Psoas muscle (tissue), 8 donors: Measurements from ENCODE around the gene PGAP6. TPM values are rescaled to one million over a fixed set of nuclear protein-coding genes. Genes with fewer than 3 reads are reported as not detected.
"Not testable (repeated sequence)": the region's sequence is repeated elsewhere in the genome, so short reads cannot be mapped to it uniquely, and the experiment has no call there.

Experiments used
- ATAC-seq, 4 donors: fragments of 200-7000 bp; cut with Tn5 transposase; one replicate each; pipeline ENCODE4 v1.9.1; 2020; ENCODE audit warnings: moderate library complexity in 3 of 4, mild to moderate bottlenecking in 2 of 4
- DNase-seq, 2 donors: peaks; one replicate each; pipeline ENCODE4 v3.0.0-alpha.2; 2020
- H3K27ac ChIP-seq: fragments of 200-600 bp; one replicate; pipeline ENCODE4 v1.8.0; 2022
- H3K27me3 ChIP-seq, 3 donors: fragments of 200-600 bp in 1 of 3; one replicate each; pipeline versions ENCODE4 v1.6.1 to v1.8.0; 2013 to 2022; ENCODE audit warnings: low read length in 2 of 3, mild to moderate bottlenecking in 2 of 3, moderate library complexity in 1 of 3; ENCODE audit not compliant: insufficient read depth in 3 of 3
- H3K36me3 ChIP-seq, 2 donors: fragments of 200-600 bp in 1 of 2; one replicate each; pipeline versions ENCODE4 v1.6.1 to v1.8.0; 2013 to 2022; ENCODE audit warnings: low read depth in 1 of 2, mild to moderate bottlenecking in 1 of 2, moderate library complexity in 1 of 2; ENCODE audit not compliant: insufficient read depth in 1 of 2
- H3K4me1 ChIP-seq: fragments of 200-600 bp; one replicate; pipeline ENCODE4 v1.8.0; 2022
- H3K4me3 ChIP-seq: fragments of 200-600 bp; one replicate; pipeline ENCODE4 v1.8.0; 2022; ENCODE audit warnings: mild to moderate bottlenecking
- H3K9me3 ChIP-seq: fragments of 200-600 bp; one replicate; pipeline ENCODE4 v1.8.0; 2022
- WGBS, 3 donors: extraction: QIAGEN DNeasy Blood & Tissue Kit; methylation state at CpG; one replicate each; pipeline versions ENCODE4 v1.1.6 to v1.1.7; 2013; 5-methylcytosine and 5-hydroxymethylcytosine counted together
- intact Hi-C, 2 donors: fragments of 100-400 bp; cut with DNase I; formaldehyde crosslinking; loops; one replicate each; pipeline versions ENCODE4 v1.11.0 to v1.14.2; 2022
- polyA plus RNA-seq, 3 donors: library from polyadenylated mRNA; stranded (reverse); fragments of 200-250 nt; gene quantifications; one replicate each; pipeline ENCODE4 v1.2.3, GENCODE V29; 2013
- total RNA-seq, 4 donors: library from RNA; stranded (reverse); fragmentation: NEBNext Ultra II Directional in 2 of 4; extraction: Animal tissue kit (Norgen Biotek cat#: 25700) in 2 of 4; gene quantifications; one replicate each; pipeline versions ENCODE4 v1.2.1 to v1.2.4, GENCODE V29; 2021 to 2023
- TF ChIP-seq, protein P1 (sequence below): fragments of 200-600 bp; IDR thresholded peaks from one replicate; pipeline ENCODE4 v1.8.0; 2022; ENCODE audit warnings: antibody characterized with exemption
- donor health status: healthy with polysubstance abuse.
- donor health status: DM: no; HTN: no; CAD: no; lungs with moderate emphysema.
- donor health status: Bipolar disorder and iron deficiency.
- donor health status: healthy.
- donor health status: DM: yes; HTN: yes; CAD: no.
- donor health status: DM: no; HTN: no; CAD: no.
- donor health status: DM: no; HTN: no; CAD: no.
- donor health status: DM: yes; HTN: yes; CAD: no.

The PGAP6 gene
- total and polyA plus RNA-seq, 7 donors = 26.0 to 46.9 (median 33.8) TPM

DNA sequence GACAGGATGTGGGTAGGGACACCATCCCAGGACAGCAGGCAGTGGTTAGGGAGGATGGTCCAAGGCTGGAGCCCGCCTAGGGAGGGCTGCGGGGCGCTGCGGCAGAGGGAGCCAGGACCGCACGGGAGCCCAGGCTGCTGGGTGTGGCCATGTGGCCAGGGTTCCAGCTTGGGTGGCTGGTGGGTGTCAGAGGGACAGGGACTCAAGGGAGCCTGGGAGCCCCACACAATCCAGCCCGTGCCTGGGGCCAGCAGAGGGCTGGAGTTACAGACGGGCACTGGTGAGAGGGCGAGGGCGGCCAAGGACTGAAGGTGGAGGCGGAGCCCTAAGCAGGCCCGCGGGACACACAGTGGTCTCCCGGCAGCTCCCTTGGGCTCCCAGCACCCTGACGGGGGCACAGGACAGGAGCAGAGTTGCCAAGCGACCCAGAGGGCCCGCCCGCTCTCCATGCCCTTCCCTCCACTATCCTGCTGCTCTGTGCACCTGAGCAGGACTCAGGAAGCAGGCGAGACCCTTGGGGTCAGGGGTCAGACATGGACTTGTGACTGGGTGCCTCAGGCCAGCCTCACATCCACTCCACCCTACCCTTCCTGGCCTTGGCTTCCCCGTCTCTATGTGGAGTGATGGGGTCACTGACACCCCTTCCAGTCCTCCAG lies 18.5 kb downstream of the PGAP6 start:
- WGBS, 3 donors = 45 to 52% (median 49%) methylated on average over 14 to 20 of the region's 20 CpGs
- ATAC-seq = no peak
- intact Hi-C loops = loop anchor here (2.0 to 5.0 kb wide), 2 partner anchors 256 kb away; no protein-coding TSS in a partner anchor
- Histone ChIP-seq H3K27me3 (peaks cover 0 to 15% (median 2%) of the 10 kb centered on the region in 3 donors), H3K4me1 (no peaks in the 10 kb centered on the region), H3K9me3 (no peaks in the 10 kb centered on the region), H3K27ac (no peak overlapping the region), H3K4me3 (no peak overlapping the region), H3K36me3 (peaks cover 4 to 22% of the 10 kb centered on the region in 2 donors)
- TF ChIP-seq, protein P1, sequence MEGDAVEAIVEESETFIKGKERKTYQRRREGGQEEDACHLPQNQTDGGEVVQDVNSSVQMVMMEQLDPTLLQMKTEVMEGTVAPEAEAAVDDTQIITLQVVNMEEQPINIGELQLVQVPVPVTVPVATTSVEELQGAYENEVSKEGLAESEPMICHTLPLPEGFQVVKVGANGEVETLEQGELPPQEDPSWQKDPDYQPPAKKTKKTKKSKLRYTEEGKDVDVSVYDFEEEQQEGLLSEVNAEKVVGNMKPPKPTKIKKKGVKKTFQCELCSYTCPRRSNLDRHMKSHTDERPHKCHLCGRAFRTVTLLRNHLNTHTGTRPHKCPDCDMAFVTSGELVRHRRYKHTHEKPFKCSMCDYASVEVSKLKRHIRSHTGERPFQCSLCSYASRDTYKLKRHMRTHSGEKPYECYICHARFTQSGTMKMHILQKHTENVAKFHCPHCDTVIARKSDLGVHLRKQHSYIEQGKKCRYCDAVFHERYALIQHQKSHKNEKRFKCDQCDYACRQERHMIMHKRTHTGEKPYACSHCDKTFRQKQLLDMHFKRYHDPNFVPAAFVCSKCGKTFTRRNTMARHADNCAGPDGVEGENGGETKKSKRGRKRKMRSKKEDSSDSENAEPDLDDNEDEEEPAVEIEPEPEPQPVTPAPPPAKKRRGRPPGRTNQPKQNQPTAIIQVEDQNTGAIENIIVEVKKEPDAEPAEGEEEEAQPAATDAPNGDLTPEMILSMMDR = no peak
- DNase-seq = peak in 1 of 2 donors; percentile 12

DNA sequence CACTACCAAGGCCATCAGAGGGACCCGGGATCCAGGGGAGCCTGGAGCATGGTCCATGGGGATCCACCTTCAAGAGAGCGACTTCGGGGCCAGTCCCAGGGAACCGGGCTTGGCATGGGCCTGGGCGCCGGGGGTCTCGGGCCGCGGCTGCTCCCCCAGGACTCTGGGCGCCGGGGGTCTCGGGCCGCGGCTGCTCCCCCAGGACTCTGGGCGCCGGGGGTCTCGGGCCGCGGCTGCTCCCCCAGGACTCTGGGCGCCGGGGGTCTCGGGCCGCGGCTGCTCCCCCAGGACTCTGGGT lies 19.1 kb downstream of the PGAP6 start:
- not testable (repeated sequence) for DNase-seq, H3K9me3 ChIP-seq, H3K4me1 ChIP-seq, H3K4me3 ChIP-seq, ATAC-seq, H3K27ac ChIP-seq
- peaks cover 0 to 15% (median 2%) of the 10 kb centered on the region in 3 donors for H3K27me3 ChIP-seq
- peaks cover 0 to 16% of the 10 kb centered on the region in 2 donors for H3K36me3 ChIP-seq
- intact Hi-C loops = loop anchor here (2.0 to 5.0 kb wide), 2 partner anchors 255 to 256 kb away; no protein-coding TSS in a partner anchor
- WGBS, 3 donors = 70 to 79% (median 72%) methylated on average over 6 to 23 of the region's 24 CpGs

DNA sequence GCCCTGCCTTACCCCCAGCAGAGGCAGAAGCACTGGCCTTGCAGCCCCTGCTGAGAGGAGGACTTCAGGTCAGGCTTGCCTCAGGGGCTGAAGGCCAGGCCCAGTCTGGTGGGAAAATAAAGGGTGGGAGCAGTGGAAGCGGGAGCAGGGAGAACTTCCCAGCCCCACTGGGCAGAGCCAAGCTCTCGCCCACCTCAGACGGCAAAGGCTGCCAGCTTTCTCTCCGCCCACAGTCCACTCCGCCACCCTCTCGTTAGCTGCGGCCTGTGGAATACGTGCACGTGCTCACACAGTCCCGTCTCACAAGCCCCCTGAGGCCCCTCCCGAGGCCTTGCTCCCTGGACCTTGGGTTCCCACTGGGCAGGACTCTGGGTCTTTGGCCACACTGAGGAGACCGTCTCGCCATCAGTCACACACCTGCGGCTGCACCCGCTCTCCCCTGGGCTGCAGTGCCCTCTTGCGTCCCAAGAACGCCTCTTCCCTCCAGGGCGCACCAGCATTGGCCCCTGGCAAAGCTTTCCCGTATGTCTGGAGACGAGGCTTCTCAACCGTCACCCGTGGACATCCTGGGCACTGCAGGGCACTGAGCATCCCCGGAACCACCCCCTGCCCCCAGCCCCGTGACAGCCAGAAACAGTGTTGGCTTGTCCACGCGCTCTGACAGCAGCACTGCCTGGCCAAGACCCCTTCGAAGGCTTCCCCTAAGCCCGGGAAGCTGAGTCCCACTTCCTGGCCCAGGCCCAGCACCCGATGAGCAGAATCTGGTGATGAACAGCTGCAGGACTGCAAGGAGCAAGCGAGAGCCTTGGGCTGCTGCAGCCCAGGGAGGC lies 19.7 kb downstream of the PGAP6 start:
- no peak overlapping the region for H3K27ac ChIP-seq
- ATAC-seq (peak; percentile 88 to 93 (median 90)), DNase-seq (peak; percentile 70 to 83)
- no peak overlapping the region for H3K4me3 ChIP-seq
- no peaks in the 10 kb centered on the region for H3K4me1 ChIP-seq
- peaks cover 0 to 15% (median 2%) of the 10 kb centered on the region in 3 donors for H3K27me3 ChIP-seq
- TF ChIP-seq, protein P1 = peak; percentile 80
- peaks cover 0 to 10% of the 10 kb centered on the region in 2 donors for H3K36me3 ChIP-seq
- no peaks in the 10 kb centered on the region for H3K9me3 ChIP-seq
- 16 to 17% (median 16%) methylated on average over 29 to 30 of the region's 30 CpGs for WGBS, 3 donors
- intact Hi-C loops = loop anchor here (2.0 to 5.0 kb wide), 2 partner anchors 255 kb away; no protein-coding TSS in a partner anchor

DNA sequence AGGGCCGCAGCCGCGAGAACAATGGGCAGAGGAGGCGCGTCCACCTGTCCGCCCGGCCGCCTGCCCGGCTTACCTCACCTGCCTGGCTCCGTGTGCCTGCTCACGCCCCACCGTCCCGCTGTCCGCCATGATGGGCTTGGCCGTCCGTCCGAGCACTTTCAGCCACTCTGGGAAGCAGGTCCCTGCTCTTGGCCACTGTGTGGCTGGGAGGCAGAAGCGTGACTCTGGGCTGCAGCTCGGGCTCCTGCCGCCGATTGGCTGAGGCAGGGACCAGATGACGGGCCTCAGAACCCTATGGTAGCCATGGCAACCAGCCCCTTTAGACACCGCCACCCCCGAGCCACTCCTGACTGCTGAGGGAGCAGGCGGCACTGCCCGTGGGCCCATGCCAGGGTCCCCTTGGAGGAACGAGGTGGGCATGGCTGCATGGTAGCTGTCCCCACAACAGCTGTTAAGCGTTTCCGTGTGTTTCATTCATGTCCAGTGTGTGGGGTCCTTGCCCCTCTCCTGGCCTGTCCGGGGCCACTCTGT lies 20.4 kb downstream of the PGAP6 start:
- Histone ChIP-seq H3K27me3 (peaks cover 0 to 15% (median 2%) of the 10 kb centered on the region in 3 donors), H3K36me3 (peaks cover 0 to 3% of the 10 kb centered on the region in 2 donors), H3K4me1 (no peaks in the 10 kb centered on the region), H3K27ac (no peak overlapping the region), H3K9me3 (no peaks in the 10 kb centered on the region), H3K4me3 (no peak overlapping the region)
- 75 to 81% (median 80%) methylated on average over 26 to 30 of the region's 30 CpGs for WGBS, 3 donors
- TF ChIP-seq, protein P1 = no peak
- no peak for ATAC-seq
- DNase-seq = peak in 1 of 2 donors; percentile 9
- intact Hi-C loops = loop anchor here in 1 of 2 donors (5.0 kb wide), 1 partner anchor 254 kb away; no protein-coding TSS in a partner anchor
